HG03460 (cell line): Measurements from ENCODE around the gene PDZD2.
"Not testable (repeated sequence)": the region's sequence is repeated elsewhere in the genome, so short reads cannot be mapped to it uniquely, and the experiment has no call there.

Experiments used
- ATAC-seq: cut with Tn5 transposase; IDR thresholded peaks from one replicate; pipeline ENCODE4 v1.9.1; 2021; ENCODE audit not compliant: unreplicated experiment

PDZD2 gene

DNA sequence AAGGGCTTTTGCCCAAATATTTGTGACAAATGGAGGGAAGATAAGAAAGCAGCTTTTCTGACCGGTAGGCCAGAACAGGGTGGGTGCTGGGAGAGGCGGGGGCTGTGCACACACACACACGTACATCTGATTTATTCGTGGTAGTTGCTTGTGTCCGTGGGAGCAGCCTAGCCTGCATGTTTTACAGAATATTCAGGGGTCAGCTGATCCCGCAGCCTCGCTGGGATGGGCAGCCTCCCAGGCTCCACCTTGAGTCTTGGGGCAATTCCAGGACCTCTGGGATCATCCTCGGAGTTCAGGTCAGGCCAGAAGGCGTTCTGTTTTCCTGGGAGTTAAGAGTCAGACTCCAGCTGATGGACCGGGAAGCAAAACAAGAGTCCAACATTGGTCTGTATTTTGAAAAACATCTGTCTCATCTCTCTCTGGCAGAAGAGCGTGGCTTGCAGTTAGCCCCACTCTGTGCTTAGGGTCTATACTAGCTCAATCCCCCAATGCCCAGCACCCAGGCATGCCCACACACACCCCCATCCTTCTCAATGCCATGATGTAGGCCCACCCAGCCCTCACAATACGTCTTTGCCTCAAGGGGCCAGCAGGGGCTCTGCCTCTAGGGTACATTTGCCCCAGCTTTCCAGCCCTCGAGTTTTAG is 324.6 kb downstream of the PDZD2 start:
- no peak for ATAC-seq

DNA sequence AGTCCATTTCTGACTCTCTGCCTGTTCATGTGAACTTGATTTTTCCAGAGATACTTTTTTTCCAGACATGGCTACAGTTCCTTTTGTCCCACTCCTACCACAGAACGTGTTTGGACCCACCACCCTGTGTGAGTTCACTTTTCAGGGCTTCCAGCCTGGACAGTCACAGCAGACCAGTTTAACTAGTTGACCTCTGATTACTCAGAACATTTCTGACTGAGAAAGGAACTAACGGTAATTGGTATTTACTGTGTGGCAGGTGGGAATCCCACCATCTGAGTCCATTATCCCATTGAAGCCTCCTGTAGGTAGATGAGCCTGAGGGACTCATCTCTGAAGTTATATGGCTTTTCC is 325.1 kb downstream of the PDZD2 start:
- ATAC-seq: no peak

DNA sequence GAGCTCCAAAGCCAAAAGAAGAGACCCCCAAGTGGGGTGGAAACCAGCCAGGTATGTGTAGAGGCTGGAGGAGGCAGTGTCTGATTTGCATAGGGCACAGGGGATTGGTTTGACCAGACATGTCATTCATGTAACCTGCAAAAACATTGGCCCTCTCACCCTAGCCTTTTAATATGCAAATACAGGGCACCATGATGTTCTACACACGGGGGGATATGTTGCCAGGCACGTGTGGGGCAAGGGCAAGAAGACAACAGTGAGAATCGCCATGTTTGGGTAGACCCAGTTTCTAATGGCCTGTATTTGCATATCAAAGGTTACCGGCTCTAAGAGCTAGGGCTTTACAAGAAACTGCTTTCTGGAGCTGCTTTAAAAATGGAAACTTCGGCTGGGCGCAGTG is 326.3 kb downstream of the PDZD2 start:
- no peak for ATAC-seq

DNA sequence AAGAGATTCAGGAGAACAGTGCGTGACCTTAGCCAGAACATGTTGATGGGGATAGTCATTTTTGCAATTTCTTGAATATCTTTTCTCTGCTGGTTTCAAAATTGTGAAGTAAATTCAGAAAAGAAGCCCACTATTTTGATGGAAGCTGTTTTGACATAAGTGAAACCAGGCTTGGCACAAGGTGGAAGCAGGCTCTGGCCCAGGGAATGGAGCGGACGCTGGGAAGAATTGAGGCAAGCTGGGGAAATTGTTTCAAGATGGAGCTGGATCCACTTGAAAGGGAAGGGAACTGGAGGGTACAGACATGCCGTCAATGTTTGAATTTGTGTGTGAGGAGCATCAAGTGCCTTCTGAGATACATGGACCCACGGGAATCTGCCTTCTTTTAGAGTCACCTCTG is 328.0 kb downstream of the PDZD2 start:
- no peak for ATAC-seq

DNA sequence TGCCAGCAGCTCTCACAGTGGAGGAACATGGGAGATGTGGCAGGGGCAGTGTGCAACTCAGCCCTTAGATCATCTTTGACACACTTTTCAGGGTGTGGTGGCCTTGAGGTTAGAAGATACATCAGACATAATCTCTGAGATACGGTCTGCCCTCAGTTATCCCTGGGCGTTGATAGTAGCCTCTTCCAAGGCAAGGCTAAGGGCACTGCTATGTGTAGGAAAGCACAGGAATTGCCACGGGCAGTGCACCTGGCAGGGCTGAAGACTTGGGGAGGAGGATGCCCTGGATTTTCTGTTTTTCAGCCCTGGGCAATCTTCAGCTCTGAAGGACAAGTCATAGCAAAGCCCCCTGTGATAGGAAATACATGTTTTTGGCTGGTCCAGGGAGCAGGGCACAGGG is 328.5 kb downstream of the PDZD2 start:
- ATAC-seq: no peak

DNA sequence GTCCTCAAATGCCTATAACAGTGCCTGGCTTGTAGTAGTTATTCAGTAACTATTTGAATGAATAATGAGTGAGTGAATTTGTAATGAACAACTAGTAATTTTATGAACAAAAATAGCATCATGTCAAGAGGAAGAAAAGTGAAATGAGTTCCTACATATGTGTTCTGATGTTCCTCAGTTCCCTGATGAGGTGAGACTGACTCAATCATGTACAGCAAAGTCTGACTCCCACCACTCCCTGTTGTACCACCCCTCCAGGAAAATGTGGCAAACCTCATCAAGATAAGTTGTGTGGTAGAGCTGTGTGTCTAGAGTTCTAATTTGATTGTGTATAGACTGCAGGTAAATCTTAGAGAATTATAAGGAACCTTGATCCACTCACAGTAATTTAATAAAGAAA is 333.6 kb downstream of the PDZD2 start:
- ATAC-seq: no peak

DNA sequence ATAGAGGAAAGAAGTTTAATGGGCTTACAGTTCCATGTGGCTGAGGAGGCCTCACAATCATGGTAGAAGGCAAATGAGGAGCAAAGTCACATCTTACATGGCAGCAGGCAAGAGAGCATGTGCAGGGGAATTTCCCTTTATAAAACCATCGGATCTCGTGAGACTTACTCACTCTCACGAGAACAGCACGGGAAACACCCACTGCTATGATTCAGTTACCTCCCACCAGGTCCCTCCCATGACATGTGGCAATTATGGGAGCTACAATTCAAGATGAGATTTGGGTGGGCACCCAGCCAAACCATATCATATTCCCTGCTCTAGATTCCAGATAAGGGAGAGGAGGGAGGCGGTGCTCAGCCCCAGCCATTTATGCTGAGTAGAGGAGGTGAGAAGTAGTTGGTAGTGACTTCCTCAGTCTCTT is 336.3 kb downstream of the PDZD2 start:
- not testable (repeated sequence) for ATAC-seq

DNA sequence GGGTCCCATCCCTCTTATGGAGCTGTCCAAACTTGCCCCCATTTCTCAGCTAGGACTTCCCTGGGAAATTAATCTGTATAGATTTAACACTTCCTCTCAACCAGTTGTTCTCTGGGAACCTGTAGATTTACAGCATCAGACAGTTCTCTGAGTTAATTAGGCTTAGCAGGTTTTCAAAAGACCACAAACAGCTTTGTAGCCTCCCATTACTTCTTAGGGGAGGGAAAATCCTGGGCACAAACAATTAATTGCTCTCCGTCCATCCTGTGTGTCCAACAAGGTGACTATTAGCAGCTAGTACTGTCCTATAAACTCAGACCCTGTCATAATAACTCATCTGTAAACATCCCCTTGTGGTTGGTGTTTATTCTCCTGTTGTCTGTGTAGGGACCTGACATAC is 337.2 kb downstream of the PDZD2 start:
- ATAC-seq: no peak

DNA sequence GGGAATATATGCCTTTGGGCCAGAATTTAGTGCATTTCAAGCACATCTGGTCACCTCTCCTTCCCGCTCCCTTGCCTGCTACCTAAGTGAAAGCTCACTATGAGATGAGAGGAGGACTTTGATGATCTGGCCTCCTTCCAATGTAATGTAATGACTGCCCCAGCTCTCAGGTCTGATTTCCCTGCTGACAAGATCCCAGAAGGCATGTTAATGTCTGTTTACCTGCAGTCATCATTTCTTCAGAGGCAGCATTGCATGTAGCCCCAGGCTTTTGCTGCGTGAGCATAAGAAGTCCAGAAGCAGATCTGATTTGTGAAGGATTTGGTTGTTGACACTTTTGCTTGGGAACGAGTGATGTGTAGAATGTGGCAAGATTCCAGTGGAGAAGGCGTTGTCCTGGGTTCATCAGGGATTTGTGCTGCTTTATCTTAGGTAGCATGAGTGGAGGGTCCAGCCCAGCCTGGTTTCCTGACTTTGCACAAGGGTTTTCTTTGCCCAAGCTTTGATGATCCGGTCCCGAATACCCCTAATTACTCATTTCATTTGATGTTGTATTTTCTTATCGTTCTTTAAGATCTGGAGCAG is 342.5 kb downstream of the PDZD2 start:
- ATAC-seq: no peak

DNA sequence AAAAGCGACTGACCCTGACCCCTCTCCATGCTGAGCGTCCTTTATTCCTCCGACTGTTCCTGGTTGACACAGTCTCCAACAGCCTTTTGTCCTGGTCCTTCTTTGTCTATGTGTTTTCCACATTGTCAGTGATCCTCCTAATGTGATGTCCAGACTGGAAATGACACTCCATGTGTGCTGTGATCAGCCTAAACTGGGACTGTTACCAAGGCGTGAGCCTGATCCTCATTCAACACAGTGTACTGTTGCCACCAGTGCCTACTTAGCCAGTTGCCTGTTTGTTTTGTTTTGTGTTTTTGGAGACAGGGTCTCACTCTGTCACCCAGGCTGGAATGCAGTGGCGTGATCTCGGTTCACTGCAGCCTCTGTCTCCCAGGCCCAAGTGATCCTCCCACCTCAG is 343.1 kb downstream of the PDZD2 start:
- ATAC-seq: no peak

DNA sequence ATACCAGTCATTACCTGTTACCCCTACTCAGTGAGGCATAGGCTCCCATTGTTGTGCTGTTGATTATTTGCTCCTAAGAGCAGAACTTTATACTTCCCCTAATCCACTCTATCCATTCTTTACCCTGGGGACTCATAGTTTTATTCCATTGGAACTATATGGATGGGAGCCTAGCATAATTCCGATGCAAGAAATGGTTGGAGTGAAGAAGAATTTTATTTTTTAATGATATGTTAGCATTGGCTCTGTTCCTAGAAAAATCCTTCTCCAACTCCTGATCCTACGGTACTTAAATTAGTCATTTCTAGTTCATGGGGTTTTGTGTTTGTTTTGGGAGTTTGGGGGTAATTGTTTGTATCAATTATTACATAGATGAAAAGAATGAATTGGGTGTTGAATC is 343.7 kb downstream of the PDZD2 start:
- no peak for ATAC-seq

DNA sequence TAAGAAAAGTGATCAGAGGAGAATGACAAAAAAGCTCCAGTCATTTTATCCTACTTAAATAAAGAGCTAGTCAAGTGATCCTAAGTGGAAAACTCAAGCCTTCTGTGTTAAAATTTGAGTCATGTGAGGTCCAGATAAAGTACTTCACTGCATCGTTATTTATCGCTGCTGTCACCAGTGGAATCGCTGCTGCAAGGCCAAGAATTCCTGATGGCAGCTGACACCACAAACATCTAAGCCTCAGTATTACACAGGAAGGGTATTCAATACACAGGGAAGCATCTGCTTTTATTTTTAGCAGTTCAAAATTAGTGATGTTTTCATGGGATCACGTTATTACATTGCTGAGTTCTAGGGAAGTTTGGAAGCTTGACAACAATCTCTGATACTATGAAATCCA is 344.9 kb downstream of the PDZD2 start:
- ATAC-seq: no peak

DNA sequence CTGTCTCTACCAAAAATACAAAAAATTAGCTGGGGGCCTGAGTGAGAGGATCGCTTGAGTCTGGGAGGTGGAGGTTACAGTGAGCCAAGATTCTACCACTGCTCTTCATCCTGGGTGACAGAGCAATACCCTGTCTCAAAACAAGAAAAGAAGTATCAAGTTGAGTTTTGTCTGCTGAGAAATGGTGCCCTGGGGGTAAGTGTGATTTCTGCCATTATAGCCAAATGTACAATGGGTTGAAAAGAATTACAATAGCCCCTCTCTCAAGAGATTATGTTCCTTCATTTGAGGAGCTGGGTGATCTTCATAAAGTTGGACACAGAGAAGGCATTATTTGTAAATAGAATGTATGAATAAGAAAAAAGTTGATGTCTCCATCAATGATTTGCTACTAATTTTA is 345.8 kb downstream of the PDZD2 start:
- ATAC-seq: no peak

DNA sequence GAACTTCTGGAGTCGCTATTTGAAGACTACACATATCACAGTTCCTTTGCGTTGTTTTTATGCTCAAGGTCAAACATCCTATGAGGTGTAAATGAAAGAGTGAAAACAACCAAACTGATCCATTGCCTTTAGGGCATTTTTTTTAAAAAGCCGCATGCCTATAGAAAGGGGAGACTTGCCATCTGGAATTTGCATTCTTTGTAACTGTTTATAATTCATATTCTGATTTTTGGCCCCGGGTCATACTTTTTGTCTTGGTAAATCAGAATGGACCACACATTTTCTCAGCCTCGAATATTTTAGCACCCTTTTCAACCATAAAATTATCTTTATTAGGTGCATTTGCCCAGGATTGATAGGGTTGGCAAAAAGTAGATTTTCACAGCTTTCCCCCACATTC is 347.2 kb downstream of the PDZD2 start:
- no peak for ATAC-seq

DNA sequence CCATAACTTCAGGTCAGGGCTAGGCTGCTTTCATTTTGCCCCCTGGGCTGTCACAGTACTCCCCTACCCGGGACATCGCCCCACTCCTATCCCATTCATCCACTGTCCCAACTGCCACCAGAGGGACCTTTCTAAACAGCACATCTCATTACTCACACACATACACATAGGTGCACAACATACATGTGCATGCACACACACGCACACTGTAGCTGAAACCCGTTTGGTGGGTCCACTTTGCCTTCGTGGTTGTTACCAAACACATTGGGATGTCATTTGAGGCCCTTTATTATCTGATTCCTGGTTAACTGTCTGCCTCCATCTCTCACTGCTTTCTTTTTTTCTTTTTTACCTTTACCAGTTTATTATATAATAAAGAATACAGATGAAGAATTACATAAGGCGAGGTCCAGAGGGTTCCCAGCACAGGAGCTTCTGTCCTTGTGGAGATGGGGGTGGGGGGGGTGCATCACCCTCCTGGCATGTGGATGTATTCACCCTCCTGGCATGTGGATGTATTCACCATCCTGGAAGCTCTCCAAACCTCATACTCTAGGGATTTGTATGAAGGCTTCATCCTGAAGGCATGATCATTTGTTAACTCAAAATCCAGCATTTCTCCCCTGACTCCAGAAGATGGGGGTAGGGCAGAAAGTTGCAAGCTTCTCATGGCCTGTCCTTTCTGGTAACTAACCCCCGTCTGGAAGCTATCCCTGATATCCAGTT is 349.2 kb downstream of the PDZD2 start:
- no peak for ATAC-seq

DNA sequence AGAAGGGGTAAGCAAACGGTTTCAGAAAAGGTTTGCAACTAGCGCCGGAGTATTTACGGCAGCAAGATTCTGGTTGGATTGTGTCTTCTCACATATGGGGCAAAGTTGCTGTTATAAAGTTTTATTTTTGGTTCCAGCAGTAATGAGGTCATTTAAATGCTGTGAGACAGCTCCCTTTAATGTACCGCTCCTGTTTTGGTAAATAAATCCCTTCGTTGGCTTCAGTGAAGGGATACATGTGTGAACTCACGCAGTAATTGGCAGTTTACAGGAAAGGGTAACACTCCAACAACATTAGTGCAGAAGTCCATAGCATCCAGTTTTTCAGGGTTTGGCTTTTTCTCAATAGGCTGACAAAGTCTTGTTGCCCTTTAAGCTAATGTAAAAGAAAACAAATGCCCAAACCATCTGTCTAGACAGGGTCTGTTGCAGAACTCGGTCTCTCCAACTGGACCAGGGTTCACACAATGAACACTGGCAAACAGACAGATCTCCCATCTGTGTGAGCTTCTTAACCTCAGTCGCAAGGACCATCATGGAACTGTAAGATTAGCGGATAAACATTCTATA is 351.2 kb downstream of the PDZD2 start:
- ATAC-seq: no peak

DNA sequence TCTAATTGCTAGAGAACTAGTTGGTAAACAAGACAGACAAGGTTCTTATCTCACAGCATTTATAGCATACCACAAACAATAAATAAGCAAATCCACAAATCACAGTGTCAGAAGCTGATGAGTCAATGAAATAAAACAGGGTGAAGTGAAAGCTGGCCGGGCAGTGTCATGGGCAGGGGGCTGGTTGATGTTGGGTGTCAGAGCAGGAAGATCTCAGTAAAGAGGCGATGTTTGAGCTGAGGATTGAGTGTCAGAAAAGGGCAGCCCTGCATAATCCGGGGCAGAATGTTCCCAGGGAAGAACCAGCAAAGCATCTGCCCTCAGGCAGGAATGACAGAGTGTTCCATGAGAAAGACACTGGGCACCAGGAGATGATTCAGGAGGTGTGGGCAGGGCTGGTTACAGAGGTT is 351.8 kb downstream of the PDZD2 start:
- ATAC-seq: no peak

DNA sequence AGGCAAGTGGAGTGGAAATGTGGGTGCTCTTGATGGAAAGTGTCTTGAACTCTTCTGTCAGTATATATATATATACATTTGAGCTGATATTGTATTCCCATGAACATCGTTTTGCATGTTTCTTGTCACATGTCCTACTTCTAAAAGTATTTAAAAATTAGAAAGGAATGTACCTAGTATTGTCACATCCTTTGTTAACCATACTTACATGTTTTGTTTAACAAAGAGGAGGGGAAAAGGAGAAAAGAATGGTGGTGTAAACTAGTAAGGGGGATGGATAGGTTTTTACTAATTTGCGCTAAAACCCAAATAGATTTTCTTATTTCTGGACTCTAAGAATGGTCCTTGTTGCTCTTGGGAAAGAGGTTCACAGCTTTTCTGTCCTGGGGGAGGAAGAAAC is 353.4 kb downstream of the PDZD2 start:
- ATAC-seq: no peak

DNA sequence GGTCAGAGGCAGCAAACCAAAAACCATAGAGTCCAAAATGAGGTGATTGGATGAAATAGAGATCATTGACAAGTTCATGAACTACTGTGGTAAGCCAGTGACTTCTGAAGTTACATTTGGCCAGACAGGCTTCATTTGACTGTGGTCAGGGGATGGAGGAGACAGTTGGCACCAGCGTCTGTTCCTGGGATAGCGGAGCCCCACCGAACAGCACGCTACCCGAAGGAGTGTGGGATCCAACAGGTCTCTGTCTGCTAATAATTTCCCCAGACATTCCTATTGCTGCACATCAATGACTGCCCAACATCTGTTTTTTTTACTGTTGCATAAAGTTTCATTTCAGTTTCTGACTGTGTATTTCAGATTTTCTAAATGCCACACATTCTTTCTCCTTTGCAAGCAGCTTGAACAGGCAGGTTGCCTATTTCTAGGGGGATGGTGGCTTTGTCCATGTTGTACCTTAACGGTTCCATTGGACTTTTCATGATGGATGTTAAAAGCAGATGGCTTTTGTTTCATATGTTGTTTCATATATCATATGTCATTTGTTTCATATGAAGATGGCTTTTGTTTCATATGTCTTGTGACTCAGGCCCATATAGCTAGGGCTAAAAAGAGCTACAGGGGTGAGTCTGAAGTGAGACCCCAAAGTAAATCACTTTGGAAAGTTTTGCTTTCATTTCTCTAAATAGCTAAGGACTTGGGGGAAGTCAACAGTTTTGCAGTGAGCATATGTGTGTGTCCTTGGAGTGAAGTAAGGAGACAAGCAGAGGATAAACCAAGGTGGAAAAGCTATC is 354.4 kb downstream of the PDZD2 start:
- no peak for ATAC-seq

DNA sequence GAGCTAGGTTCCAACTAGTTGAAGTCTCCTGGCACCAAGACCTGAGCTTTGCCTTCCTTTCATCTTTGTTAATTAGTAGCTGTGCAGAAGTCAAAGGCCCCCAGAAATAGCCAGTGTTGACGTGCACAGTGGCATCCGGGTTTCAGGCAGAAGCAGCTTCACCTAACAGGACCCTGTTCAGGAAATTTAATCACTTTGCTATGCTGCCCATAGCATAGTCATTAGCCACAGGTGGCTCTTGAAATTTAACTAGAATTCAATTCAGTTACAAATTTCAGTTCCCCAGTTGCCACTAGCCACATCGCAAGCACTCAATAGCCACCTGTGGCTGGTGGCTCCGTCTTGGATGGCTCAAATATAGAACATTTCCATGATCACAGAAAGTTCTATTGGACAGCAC is 356.1 kb downstream of the PDZD2 start:
- ATAC-seq: peak; percentile 83

DNA sequence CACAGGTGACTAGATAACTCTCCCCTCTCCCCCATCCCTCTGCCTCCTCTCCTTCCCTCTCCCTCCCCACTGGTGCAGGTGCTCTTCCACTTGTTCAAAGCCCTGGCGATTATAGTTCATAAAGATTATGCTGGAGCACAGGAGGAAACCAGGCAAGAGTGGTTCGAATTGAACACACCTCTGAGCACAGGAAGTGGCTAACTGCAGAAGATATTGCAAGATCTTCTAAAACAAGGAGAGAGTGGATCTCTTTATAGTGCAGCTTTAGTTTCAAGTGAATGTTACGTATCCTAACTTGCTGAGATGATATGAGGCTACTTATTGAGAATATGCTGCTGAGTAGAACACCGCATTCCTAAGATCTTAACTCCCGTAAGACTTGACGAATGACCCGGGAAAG is 356.8 kb downstream of the PDZD2 start:
- no peak for ATAC-seq

DNA sequence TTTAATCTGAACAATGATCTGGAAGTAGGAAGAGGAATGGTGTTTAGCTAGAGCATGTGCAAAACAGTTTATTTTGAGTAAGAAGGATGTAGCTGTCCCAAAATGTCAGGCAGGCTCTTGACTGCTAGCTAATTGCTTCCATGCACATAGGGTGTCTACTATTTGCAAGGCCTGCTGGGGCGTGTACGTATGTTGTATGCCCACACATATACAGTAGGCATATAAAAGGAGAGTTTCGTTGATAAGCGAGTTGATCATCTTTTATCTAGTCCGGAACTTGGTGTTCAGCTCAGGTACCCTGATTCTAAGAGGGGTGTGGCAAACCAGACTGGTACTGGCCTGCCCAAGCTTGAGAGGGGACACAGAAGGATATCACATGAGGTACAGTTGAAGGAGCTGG is 358.0 kb downstream of the PDZD2 start:
- ATAC-seq: no peak
